Measurements from ENCODE around the gene GLRX. TPM values are rescaled to one million over a fixed set of nuclear protein-coding genes. Genes with fewer than 3 reads are reported as not detected.
A peak's percentile ranks its signal among the peaks of the same experiment; 100 is the strongest.

GLRX gene, protein sequence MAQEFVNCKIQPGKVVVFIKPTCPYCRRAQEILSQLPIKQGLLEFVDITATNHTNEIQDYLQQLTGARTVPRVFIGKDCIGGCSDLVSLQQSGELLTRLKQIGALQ
- polyA plus RNA-seq (2013, experiment 1 of 2), result 137 TPM
- 143 TPM for polyA plus RNA-seq (2013, experiment 2 of 2)

GRCh38 chr5:95822542-95823181, at the start of gene GLRX:
Gene GLRX (minus strand): TSS chr5:95822726. CDS start chr5:95822662, 64 bp downstream.
- Histone ChIP-seq H3K36me3 (ENCODE audit: control insufficient read depth in 1 of 2, insufficient read depth in 2 of 2, low read depth in 1 of 2, low read length in 2 of 2) (peaks cover 0 to 22% of the 10 kb centered on the region in 2 experiments), H3K27ac (ENCODE audit: low read length, poor library complexity, severe bottlenecking) (peak within 1 kb of the TSS; percentile 96), H2BK15ac (ENCODE audit: low read depth, poor library complexity, severe bottlenecking) (peak within 1 kb of the TSS; percentile 74), H3K14ac (ENCODE audit: low read length in 2 of 2) (peak within 1 kb of the TSS; percentile 8 to 96), H3K4me1 (ENCODE audit: control insufficient read depth, insufficient read depth, low read depth, low read length) (peaks cover 22% of the 10 kb centered on the region), H2BK12ac (ENCODE audit: low read length in 2 of 2) (peak within 1 kb of the TSS; percentile 97 to 99), H3K4me3 (ENCODE audit: insufficient read depth in 1 of 2, low read depth in 1 of 2, low read length in 2 of 2) (peak within 1 kb of the TSS; percentile 78 to 89), H2AFZ (ENCODE audit: low read depth, low read length) (no peak within 1 kb of the TSS), H3K23ac (ENCODE audit: low read length in 2 of 2) (peak within 1 kb of the TSS in 1 of 2 experiments; percentile 46), H3K79me1 (replicated peaks; ENCODE audit: low read length, poor library complexity, severe bottlenecking) (peaks cover 1% of the 10 kb centered on the region), H3K9me3 (ENCODE audit: control insufficient read depth, low read length) (no peaks in the 10 kb centered on the region), H2BK5ac (ENCODE audit: low read depth, low read length, poor library complexity, severe bottlenecking) (peak within 1 kb of the TSS; percentile 61), H2AK5ac (ENCODE audit: low read length, severe bottlenecking) (peak within 1 kb of the TSS; percentile 97), H3K27me3 (ENCODE audit: control insufficient read depth in 1 of 2, insufficient read depth in 1 of 2, low read length in 2 of 2) (no peaks in the 10 kb centered on the region), H2BK120ac (ENCODE audit: low read depth, low read length) (peak within 1 kb of the TSS; percentile 98), H3K18ac (ENCODE audit: low read depth in 1 of 2, low read length in 2 of 2) (peak within 1 kb of the TSS; percentile 92 to 99), H4K91ac (ENCODE audit: low read length) (peak within 1 kb of the TSS; percentile 98), H4K8ac (ENCODE audit: low read length) (peak within 1 kb of the TSS; percentile 98), H3K4me2 (ENCODE audit: low read length, poor library complexity, severe bottlenecking) (peak within 1 kb of the TSS; percentile 66), H3K4ac (ENCODE audit: low read depth in 1 of 2, low read length in 2 of 2) (peak within 1 kb of the TSS; percentile 77 to 97), H3K9ac (ENCODE audit: low read length) (peak within 1 kb of the TSS; percentile 93)
- peak; percentile 92 for DNase-seq
- WGBS, result 0% methylated on average over 8 of the region's 8 CpGs

DNA sequence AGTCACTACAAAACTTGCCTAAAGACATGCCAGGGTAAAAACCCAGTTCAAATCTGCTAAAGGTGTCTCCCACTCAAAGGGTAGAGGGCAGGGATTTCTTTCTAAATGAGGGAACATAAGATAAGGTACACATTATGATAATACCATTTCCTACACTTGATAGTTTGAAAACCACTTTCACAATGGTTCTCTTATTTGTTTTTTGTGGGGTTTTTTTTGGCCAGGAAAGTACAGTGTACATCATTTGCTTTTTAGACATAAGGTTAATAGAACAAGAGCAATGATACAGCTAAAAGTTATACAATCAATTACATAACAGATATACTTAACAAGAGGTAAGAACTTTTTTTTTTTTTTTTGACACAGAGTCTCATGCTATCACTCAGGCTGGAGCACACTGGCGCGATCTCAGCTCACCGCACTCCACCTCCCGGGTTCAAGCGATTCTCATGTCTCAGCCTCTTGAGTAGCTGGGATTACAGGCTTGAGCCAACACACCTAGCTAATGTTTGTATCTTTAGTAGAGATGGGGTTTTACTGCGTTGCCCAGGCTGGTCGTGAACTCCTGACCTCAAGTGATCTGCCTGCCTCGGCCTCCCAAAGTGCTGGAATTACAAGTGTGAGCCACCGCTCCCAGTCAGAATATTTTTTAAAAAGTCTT, 48.8 kb upstream of the GLRX start:
- no peaks in the 10 kb centered on the region for H3K9me3 ChIP-seq (ENCODE audit: control insufficient read depth, low read length)
- H3K4me2 ChIP-seq (ENCODE audit: low read length, poor library complexity, severe bottlenecking), result no peak overlapping the region
- no peak overlapping the region for H2BK15ac ChIP-seq (ENCODE audit: low read depth, poor library complexity, severe bottlenecking)
- H3K4me3 ChIP-seq (ENCODE audit: insufficient read depth in 1 of 2, low read depth in 1 of 2, low read length in 2 of 2), result no peak overlapping the region
- no peak overlapping the region for H4K91ac ChIP-seq (ENCODE audit: low read length)
- no peak overlapping the region for H2AFZ ChIP-seq (ENCODE audit: low read depth, low read length)
- H4K8ac ChIP-seq (ENCODE audit: low read length), result peak overlapping the region; percentile 57
- H2AK5ac ChIP-seq (ENCODE audit: low read length, severe bottlenecking), result no peak overlapping the region
- H3K4ac ChIP-seq (ENCODE audit: low read depth in 1 of 2, low read length in 2 of 2), result no peak overlapping the region
- H2BK12ac ChIP-seq (ENCODE audit: low read length in 2 of 2), result no peak overlapping the region
- H3K27ac ChIP-seq (ENCODE audit: low read length, poor library complexity, severe bottlenecking), result no peak overlapping the region
- no peak overlapping the region for H2BK120ac ChIP-seq (ENCODE audit: low read depth, low read length)
- no peaks in the 10 kb centered on the region for H3K79me1 ChIP-seq (replicated peaks; ENCODE audit: low read length, poor library complexity, severe bottlenecking)
- no peak overlapping the region for H2BK5ac ChIP-seq (ENCODE audit: low read depth, low read length, poor library complexity, severe bottlenecking)
- H3K14ac ChIP-seq (ENCODE audit: low read length in 2 of 2), result no peak overlapping the region
- H3K27me3 ChIP-seq (ENCODE audit: control insufficient read depth in 1 of 2, insufficient read depth in 1 of 2, low read length in 2 of 2), result no peaks in the 10 kb centered on the region
- no peaks in the 10 kb centered on the region for H3K4me1 ChIP-seq (ENCODE audit: control insufficient read depth, insufficient read depth, low read depth, low read length)
- WGBS, result 100% methylated on average over 7 of the region's 9 CpGs
- no peak overlapping the region for H3K9ac ChIP-seq (ENCODE audit: low read length)
- H3K36me3 ChIP-seq (ENCODE audit: control insufficient read depth in 1 of 2, insufficient read depth in 2 of 2, low read depth in 1 of 2, low read length in 2 of 2), result no peaks in the 10 kb centered on the region
- H3K18ac ChIP-seq (ENCODE audit: low read depth in 1 of 2, low read length in 2 of 2), result peak overlapping the region in 1 of 2 experiments; percentile 44
- no peak overlapping the region for H3K23ac ChIP-seq (ENCODE audit: low read length in 2 of 2)
- DNase-seq, result no peak

DNA sequence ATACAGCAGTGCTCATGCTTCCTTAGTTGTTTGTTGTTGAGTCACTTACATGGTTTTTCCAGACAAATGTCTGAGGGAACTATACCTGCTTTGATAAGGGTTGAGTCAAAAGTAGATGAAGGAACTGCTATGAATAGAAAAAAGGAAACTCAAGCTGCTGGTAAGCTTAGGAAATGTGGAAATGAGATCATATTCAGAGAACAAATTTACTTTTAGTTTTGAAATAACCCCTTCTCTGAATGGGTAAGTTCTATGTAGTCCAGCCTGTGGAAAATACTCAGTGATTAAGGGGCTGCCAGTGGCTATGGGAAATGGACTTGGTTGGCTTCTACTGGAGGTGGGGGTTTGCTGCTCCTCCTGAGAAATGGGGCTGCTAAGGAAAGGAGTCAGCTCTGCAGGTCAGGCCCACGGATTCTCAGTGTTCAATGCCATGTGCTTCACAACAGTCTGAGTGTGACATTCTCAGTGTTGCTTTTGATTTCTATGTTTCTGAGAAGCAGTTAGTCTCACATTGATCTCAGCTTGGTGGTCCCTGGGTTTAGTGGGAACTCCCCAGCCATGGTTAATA, 47.7 kb upstream of the GLRX start:
- H3K4me3 ChIP-seq (ENCODE audit: insufficient read depth in 1 of 2, low read depth in 1 of 2, low read length in 2 of 2), result no peak overlapping the region
- 70% methylated on average over 1 of the region's 1 CpG for WGBS
- DNase-seq, result peak; percentile 67
- no peak overlapping the region for H2AK5ac ChIP-seq (ENCODE audit: low read length, severe bottlenecking)
- no peak overlapping the region for H2BK5ac ChIP-seq (ENCODE audit: low read depth, low read length, poor library complexity, severe bottlenecking)
- no peak overlapping the region for H3K27ac ChIP-seq (ENCODE audit: low read length, poor library complexity, severe bottlenecking)
- no peaks in the 10 kb centered on the region for H3K27me3 ChIP-seq (ENCODE audit: control insufficient read depth in 1 of 2, insufficient read depth in 1 of 2, low read length in 2 of 2)
- H3K4me1 ChIP-seq (ENCODE audit: control insufficient read depth, insufficient read depth, low read depth, low read length), result no peaks in the 10 kb centered on the region
- H4K8ac ChIP-seq (ENCODE audit: low read length), result peak overlapping the region; percentile 89
- H2BK15ac ChIP-seq (ENCODE audit: low read depth, poor library complexity, severe bottlenecking), result no peak overlapping the region
- no peaks in the 10 kb centered on the region for H3K36me3 ChIP-seq (ENCODE audit: control insufficient read depth in 1 of 2, insufficient read depth in 2 of 2, low read depth in 1 of 2, low read length in 2 of 2)
- H3K9ac ChIP-seq (ENCODE audit: low read length), result peak overlapping the region; percentile 39
- H3K4ac ChIP-seq (ENCODE audit: low read depth in 1 of 2, low read length in 2 of 2), result no peak overlapping the region
- peak overlapping the region; percentile 3 for H2AFZ ChIP-seq (ENCODE audit: low read depth, low read length)
- H2BK120ac ChIP-seq (ENCODE audit: low read depth, low read length), result no peak overlapping the region
- peak overlapping the region; percentile 36 for H4K91ac ChIP-seq (ENCODE audit: low read length)
- H3K79me1 ChIP-seq (replicated peaks; ENCODE audit: low read length, poor library complexity, severe bottlenecking), result no peaks in the 10 kb centered on the region
- peak overlapping the region; percentile 5 to 84 for H3K18ac ChIP-seq (ENCODE audit: low read depth in 1 of 2, low read length in 2 of 2)
- no peak overlapping the region for H3K4me2 ChIP-seq (ENCODE audit: low read length, poor library complexity, severe bottlenecking)
- peak overlapping the region; percentile 19 to 75 for H2BK12ac ChIP-seq (ENCODE audit: low read length in 2 of 2)
- H3K14ac ChIP-seq (ENCODE audit: low read length in 2 of 2), result no peak overlapping the region
- no peak overlapping the region for H3K23ac ChIP-seq (ENCODE audit: low read length in 2 of 2)
- no peaks in the 10 kb centered on the region for H3K9me3 ChIP-seq (ENCODE audit: control insufficient read depth, low read length)

Data from mesenchymal stem cell (in vitro differentiated cells and primary cell).